Activated B cell treated with CpG ODN at 0.5 μM for 24 hours (primary cell): ENCODE data around the gene SAMD14. TPM values are rescaled to one million over a fixed set of nuclear protein-coding genes. Genes with fewer than 3 reads are reported as not detected.

Experiments
- ATAC-seq: fragments of 200-7000 bp; cut with Tn5 transposase; one replicate; pipeline ENCODE4 v1.10.0; 2021; ENCODE audit warnings: low read depth, mild to moderate bottlenecking, moderate library complexity
- CTCF ChIA-PET: fragments of 350-600 bp; sonication (Branson Sonifier 250); formaldehyde crosslinking; loops from one replicate; lab custom pipeline; 2021; ENCODE audit warnings: antibody characterized with exemption; lab: Charles Lee
- POLR2A ChIA-PET: fragments of 350-600 bp; sonication (Branson Sonifier 250); formaldehyde crosslinking; loops from one replicate; lab custom pipeline; 2021; ENCODE audit warnings: antibody characterized with exemption; lab: Charles Lee
- DNase-seq: peaks from one replicate; pipeline ENCODE4 v3.0.0; 2022
- H3K27ac Mint-ChIP-seq: one replicate; pipeline ENCODE4 v1.8.0; 2020; ENCODE audit warnings: mixed read lengths
- H3K27me3 Mint-ChIP-seq: one replicate; pipeline ENCODE4 v1.8.0; 2021; ENCODE audit warnings: mixed read lengths
- H3K36me3 Mint-ChIP-seq: one replicate; pipeline ENCODE4 v1.8.0; 2021; ENCODE audit warnings: low read depth, mixed read lengths
- H3K4me1 Mint-ChIP-seq: one replicate; pipeline ENCODE4 v1.8.0; 2021; ENCODE audit warnings: mixed read lengths
- H3K4me3 Mint-ChIP-seq: one replicate; pipeline ENCODE4 v1.8.0; 2020; ENCODE audit warnings: mild to moderate bottlenecking, mixed read lengths
- H3K9me3 Mint-ChIP-seq: one replicate; pipeline ENCODE4 v1.8.0; 2020; ENCODE audit warnings: mixed read lengths
- intact Hi-C: fragments of 100-400 bp; cut with micrococcal nuclease; formaldehyde crosslinking; loops from one replicate; pipeline ENCODE4 v1.15.1; 2024
- total RNA-seq: library from RNA; stranded (reverse); gene quantifications from 2 replicates; pipeline ENCODE4 v1.2.3, GENCODE V29; 2022
- TF ChIP-seq, protein P1 (sequence below): fragments of 200-600 bp; IDR thresholded peaks from one replicate; pipeline ENCODE4 v1.8.0; 2022; ENCODE audit warnings: antibody characterized with exemption, mild to moderate bottlenecking

SAMD14 gene
- total RNA-seq, 1 donor from 2014 or later, result 4.7 TPM

DNA sequence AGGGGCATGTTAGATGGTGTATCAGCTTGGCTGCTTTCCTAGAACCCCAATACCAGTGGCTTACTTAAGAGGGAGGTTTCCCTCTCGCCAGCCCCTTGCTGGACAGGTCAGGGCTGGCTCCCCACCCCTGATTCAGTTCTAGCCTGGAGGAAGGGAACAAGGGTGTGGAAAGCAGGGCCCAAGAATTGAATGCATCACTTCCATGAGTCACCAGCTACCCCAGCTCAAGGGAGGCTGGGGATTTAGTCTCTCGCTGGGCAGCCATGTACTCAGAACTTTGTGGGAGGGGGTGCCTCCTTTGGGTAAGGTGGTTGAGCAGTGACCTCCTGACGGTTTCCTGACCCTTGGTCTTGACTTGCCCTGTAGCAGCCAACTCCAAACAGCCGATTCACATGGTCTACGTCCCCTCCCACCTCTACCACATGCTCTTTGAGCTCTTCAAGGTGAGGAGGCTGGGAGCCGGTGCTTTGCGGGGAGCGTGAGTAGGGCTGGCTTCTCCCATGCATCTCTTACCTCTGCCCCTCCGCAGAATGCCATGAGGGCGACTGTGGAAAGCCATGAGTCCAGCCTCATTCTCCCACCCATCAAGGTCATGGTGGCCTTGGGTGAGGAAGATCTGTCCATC, 22.1 kb downstream of the SAMD14 start:
- ATAC-seq, result no peak

DNA sequence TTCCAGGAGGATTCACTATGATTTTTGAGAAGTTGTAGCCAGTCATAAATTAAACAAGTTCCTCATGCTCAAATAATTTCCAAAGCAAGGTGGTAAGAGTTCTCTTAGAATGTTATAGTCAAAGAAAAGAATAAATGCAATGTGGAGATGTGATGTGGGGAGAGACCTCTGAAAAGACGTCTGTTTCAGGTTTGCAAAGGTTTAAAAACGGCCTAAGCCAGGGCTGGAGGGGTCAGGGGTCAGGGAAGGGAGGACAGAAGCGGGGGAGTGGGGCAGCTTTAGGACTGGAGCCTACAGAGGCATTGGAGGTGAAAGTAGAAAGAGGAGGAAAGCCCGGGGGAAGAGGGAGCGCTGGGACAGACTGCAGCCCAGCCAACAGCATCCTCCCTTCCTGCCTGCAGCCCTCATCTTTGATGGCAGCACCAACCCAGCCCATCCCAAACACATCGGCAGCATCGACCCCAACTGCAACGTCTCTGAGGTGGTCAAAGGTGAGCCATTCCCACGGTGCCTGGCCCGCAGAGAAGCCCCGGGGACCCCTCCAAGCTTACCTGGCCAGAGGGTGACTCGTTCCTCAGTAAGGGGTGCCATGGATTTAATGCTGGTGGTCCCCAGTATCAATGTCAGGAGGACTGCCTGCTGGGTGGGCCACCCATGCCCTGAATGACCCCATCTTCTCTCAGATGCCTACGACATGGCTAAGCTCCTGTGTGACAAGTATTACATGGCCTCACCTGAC, 23.4 kb downstream of the SAMD14 start:
- H3K27ac Mint-ChIP-seq, result no peak overlapping the region
- POLR2A ChIA-PET, result no interaction called here
- no peaks in the 10 kb centered on the region for H3K27me3 Mint-ChIP-seq
- no peaks in the 10 kb centered on the region for H3K9me3 Mint-ChIP-seq
- no peak for ATAC-seq
- H3K4me1 Mint-ChIP-seq, result no peaks in the 10 kb centered on the region
- intact Hi-C loops, result no loop called here
- no peak for DNase-seq
- no peak overlapping the region for H3K4me3 Mint-ChIP-seq
- TF ChIP-seq, protein P1, sequence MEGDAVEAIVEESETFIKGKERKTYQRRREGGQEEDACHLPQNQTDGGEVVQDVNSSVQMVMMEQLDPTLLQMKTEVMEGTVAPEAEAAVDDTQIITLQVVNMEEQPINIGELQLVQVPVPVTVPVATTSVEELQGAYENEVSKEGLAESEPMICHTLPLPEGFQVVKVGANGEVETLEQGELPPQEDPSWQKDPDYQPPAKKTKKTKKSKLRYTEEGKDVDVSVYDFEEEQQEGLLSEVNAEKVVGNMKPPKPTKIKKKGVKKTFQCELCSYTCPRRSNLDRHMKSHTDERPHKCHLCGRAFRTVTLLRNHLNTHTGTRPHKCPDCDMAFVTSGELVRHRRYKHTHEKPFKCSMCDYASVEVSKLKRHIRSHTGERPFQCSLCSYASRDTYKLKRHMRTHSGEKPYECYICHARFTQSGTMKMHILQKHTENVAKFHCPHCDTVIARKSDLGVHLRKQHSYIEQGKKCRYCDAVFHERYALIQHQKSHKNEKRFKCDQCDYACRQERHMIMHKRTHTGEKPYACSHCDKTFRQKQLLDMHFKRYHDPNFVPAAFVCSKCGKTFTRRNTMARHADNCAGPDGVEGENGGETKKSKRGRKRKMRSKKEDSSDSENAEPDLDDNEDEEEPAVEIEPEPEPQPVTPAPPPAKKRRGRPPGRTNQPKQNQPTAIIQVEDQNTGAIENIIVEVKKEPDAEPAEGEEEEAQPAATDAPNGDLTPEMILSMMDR, result no peak
- H3K36me3 Mint-ChIP-seq, result peaks cover 42% of the 10 kb centered on the region
- CTCF ChIA-PET, result no interaction called here

More for the DNA sequence above, 22.1 kb downstream of the SAMD14 start:
- peaks cover 42% of the 10 kb centered on the region for H3K36me3 Mint-ChIP-seq
- intact Hi-C loops, result no loop called here
- H3K27ac Mint-ChIP-seq, result no peak overlapping the region
- CTCF ChIA-PET, result interaction anchor here (1.1 kb wide), 1 partner anchor 14 kb away, joined by 3 read pairs; no protein-coding TSS in a partner anchor
- H3K4me1 Mint-ChIP-seq, result no peaks in the 10 kb centered on the region
- H3K9me3 Mint-ChIP-seq, result no peaks in the 10 kb centered on the region
- H3K27me3 Mint-ChIP-seq, result no peaks in the 10 kb centered on the region
- TF ChIP-seq, protein P1, result no peak
- no peak for DNase-seq
- H3K4me3 Mint-ChIP-seq, result no peak overlapping the region
- POLR2A ChIA-PET, result interaction anchor here (1.1 kb wide), 1 partner anchor 40 kb away, joined by 3 read pairs; no protein-coding TSS in a partner anchor

DNA sequence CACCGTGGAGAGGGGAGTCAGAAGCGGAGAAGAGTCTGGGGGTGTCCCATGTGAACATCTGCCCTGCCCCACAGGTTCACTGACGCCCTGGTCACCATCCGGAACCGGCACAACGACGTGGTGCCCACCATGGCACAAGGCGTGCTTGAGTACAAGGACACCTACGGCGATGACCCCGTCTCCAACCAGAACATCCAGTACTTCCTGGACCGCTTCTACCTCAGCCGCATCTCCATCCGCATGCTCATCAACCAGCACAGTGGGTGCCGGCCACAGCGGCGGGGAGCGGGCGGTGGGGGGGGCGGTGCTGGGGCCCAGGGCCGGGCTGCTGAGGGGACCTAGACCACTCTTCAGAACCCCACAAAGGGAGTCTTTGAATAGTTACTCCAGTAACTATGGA, 24.1 kb downstream of the SAMD14 start:
- Mint-ChIP-seq H3K27me3 (no peaks in the 10 kb centered on the region), H3K27ac (no peak overlapping the region), H3K36me3 (peaks cover 46% of the 10 kb centered on the region), H3K4me1 (no peaks in the 10 kb centered on the region), H3K9me3 (no peaks in the 10 kb centered on the region), H3K4me3 (no peak overlapping the region)
- TF ChIP-seq, protein P1, result no peak
- ChIA-PET CTCF (no interaction called here), POLR2A (no interaction called here)
- ATAC-seq (no peak), DNase-seq (no peak)
- intact Hi-C loops, result no loop called here

GRCh38 chr17:50103941-50104340, 26.0 kb downstream of the SAMD14 start:
- Mint-ChIP-seq H3K27ac (no peak overlapping the region), H3K36me3 (peaks cover 50% of the 10 kb centered on the region), H3K4me1 (peaks cover 2% of the 10 kb centered on the region), H3K4me3 (no peak overlapping the region), H3K27me3 (no peaks in the 10 kb centered on the region), H3K9me3 (no peaks in the 10 kb centered on the region)
- ChIA-PET POLR2A (interaction anchor here (1.5 kb wide), 1 partner anchor 14 kb away, joined by 3 read pairs; no protein-coding TSS in a partner anchor), CTCF (interaction anchor here (2.1 kb wide), 1 partner anchor 10 kb away, joined by 9 read pairs; no protein-coding TSS in a partner anchor)
- intact Hi-C loops, result no loop called here
- no peak for ATAC-seq
- TF ChIP-seq, protein P1, result no peak
- no peak for DNase-seq

DNA sequence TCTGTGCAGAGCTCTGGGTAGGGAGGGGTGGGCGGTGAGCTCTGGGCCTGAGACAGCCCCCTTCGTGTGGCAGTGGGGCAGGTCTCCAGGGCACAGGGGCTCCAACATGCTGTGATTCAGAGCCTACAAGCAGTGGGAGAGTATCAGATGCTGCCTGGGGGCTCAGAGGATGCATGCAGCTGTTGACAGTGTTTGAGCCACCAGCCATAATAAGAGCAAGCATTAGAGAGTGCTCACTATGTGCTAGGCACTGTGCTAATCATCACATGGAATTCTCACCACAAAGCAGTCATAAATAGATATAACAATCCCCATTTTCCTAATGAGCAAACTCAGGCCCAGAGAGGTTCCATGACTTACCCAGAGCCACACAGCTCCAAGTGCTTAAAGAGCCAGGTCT, 26.7 kb downstream of the SAMD14 start:
- ChIA-PET POLR2A (interaction anchor here (0.6 kb wide), 1 partner anchor 26 kb away, joined by 5 read pairs; no protein-coding TSS in a partner anchor), CTCF (interaction anchor here (2.1 kb wide), 1 partner anchor 9 kb away, joined by 9 read pairs; no protein-coding TSS in a partner anchor)
- intact Hi-C loops, result no loop called here
- no peaks in the 10 kb centered on the region for H3K27me3 Mint-ChIP-seq
- no peak overlapping the region for H3K27ac Mint-ChIP-seq
- no peak for ATAC-seq
- no peaks in the 10 kb centered on the region for H3K9me3 Mint-ChIP-seq
- peaks cover 2% of the 10 kb centered on the region for H3K4me1 Mint-ChIP-seq
- TF ChIP-seq, protein P1, result no peak
- H3K36me3 Mint-ChIP-seq, result peaks cover 49% of the 10 kb centered on the region
- H3K4me3 Mint-ChIP-seq, result no peak overlapping the region
- DNase-seq, result no peak
